Panc1 (cell line): ENCODE measurements around the gene SLC7A14. TPM values are rescaled to one million over a fixed set of nuclear protein-coding genes. Genes with fewer than 3 reads are reported as not detected.

Source experiments
- ATAC-seq: fragments of 200-7000 bp; cut with Tn5 transposase; 2 replicates; pipeline ENCODE4 v1.9.1; 2020; ENCODE audit warnings: mild to moderate bottlenecking, moderate library complexity
- BruUV-seq: library from RNA; stranded (reverse); fragments of 400-500 nt; replicated peaks from 2 replicates; lab custom pipeline; 2021; lab: Mats Ljungman, UMichigan
- CTCF ChIA-PET: fragments of 300-600 bp; sonication (Branson Sonifier 250); formaldehyde crosslinking; loops from one replicate; lab custom pipeline; 2022; ENCODE audit warnings: antibody characterized with exemption; lab: Charles Lee
- POLR2A ChIA-PET: fragments of 300-600 bp; sonication (Branson Sonifier 250); formaldehyde crosslinking; loops from one replicate; lab custom pipeline; 2022; ENCODE audit warnings: antibody characterized with exemption; lab: Charles Lee
- DNase-seq: peaks from one replicate; pipeline ENCODE4 v3.0.0-alpha.2; 2010; ENCODE audit warnings: low read depth, low spot score
- H3K27ac ChIP-seq: 2 replicates; pipeline ENCODE4 v1.5.1; 2011; ENCODE audit warnings: mild to moderate bottlenecking, low read length, inconsistent platforms
- H3K27me3 ChIP-seq: fragments of 200-500 bp; sonication (Bioruptor generic); 2 replicates; pipeline ENCODE4 v1.6.0; 2014; ENCODE audit warnings: low read length, inconsistent platforms; ENCODE audit not compliant: control insufficient read depth, insufficient read depth
- H3K36me3 ChIP-seq: fragments of 200-500 bp; sonication (Bioruptor generic); 2 replicates; pipeline ENCODE4 v1.5.1; 2014; ENCODE audit warnings: inconsistent platforms, mild to moderate bottlenecking, low read length, moderate library complexity; ENCODE audit not compliant: control insufficient read depth, insufficient read depth
- H3K4me1 ChIP-seq: 2 replicates; pipeline ENCODE4 v1.5.1; 2011; ENCODE audit warnings: inconsistent platforms, mild to moderate bottlenecking, low read length, moderate library complexity; ENCODE audit not compliant: control insufficient read depth, insufficient read depth
- H3K4me3 ChIP-seq, 2 experiments: 2 replicates each; pipeline ENCODE4 v1.5.1; 2011 to 2012; ENCODE audit warnings: low read depth in 2 of 2, low read length in 2 of 2, mild to moderate bottlenecking in 2 of 2, inconsistent platforms in 1 of 2, moderate library complexity in 1 of 2
- H3K9me3 ChIP-seq: fragments of 200-500 bp; sonication (Bioruptor generic); 2 replicates; pipeline ENCODE4 v1.5.1; 2014; ENCODE audit warnings: low read depth, mild to moderate bottlenecking, inconsistent platforms, low read length, moderate library complexity; ENCODE audit not compliant: control insufficient read depth, insufficient read depth
- CTCF ChIP-seq: fragments of 450-650 bp; IDR thresholded peaks from 2 replicates; pipeline ENCODE4 v1.5.1; 2017; ENCODE audit warnings: mild to moderate bottlenecking
- POLR2AphosphoS5 ChIP-seq: IDR thresholded peaks from 2 replicates; pipeline ENCODE4 v1.6.1; 2012; ENCODE audit warnings: mild to moderate bottlenecking, low read depth, low read length, moderate library complexity
- REST ChIP-seq, 2 experiments: IDR thresholded peaks; 2 replicates each; pipeline ENCODE4 v1.6.1; 2011 to 2012; ENCODE audit warnings: low read depth in 2 of 2, control low read depth in 1 of 2, low read length in 1 of 2, mild to moderate bottlenecking in 1 of 2, moderate library complexity in 1 of 2; ENCODE audit not compliant: insufficient read depth in 1 of 2
- SIN3A ChIP-seq: IDR thresholded peaks from 2 replicates; pipeline ENCODE4 v1.6.1; 2012; ENCODE audit warnings: low read depth, mild to moderate bottlenecking, low read length, moderate library complexity, borderline replicate concordance; ENCODE audit not compliant: insufficient read depth
- TCF7L2 ChIP-seq: IDR thresholded peaks from 2 replicates; pipeline ENCODE4 v1.6.1; 2011; ENCODE audit warnings: mild to moderate bottlenecking, low read depth, low read length, inconsistent platforms
- in situ Hi-C: cut with HindIII; loops from 2 replicates; pipeline ENCODE4 v1.10.0; 2016; ENCODE audit warnings: low sequenced_read_pairs, low pct_unique_long_range_greater_than_20kb
- intact Hi-C: fragments of 100-400 bp; cut with micrococcal nuclease; formaldehyde crosslinking; loops from one replicate; pipeline ENCODE4 v1.10.0; 2022; ENCODE audit not compliant: unreplicated experiment
- total RNA-seq: library from RNA; stranded (reverse); gene quantifications from one replicate; pipeline ENCODE4 v1.2.1, GENCODE V29; 2021; ENCODE audit not compliant: unreplicated experiment

The SLC7A14 gene
- total RNA-seq, 1 experiment from 2014 or later: not detected

GRCh38 chr3:170563712-170564423 lies 22.0 kb downstream of the SLC7A14 start:
- H3K9me3 ChIP-seq: no peaks in the 10 kb centered on the region
- ChIA-PET POLR2A (no interaction called here), CTCF (interaction anchor here (0.9 kb wide), 1 partner anchor 66 kb away, joined by 3 read pairs; no protein-coding TSS in a partner anchor)
- no peaks in the 10 kb centered on the region; the same call in 1 of the 2 replicates for H3K27me3 ChIP-seq
- no peak overlapping the region for H3K27ac ChIP-seq
- intact Hi-C loops (no loop called here), in situ Hi-C loops (no loop called here)
- H3K4me1 ChIP-seq: no peaks in the 10 kb centered on the region
- H3K4me3 ChIP-seq: peak overlapping the region in 1 of 2 experiments; percentile 19; a peak in 2 of 4 replicates
- no peak for TF ChIP-seq TCF7L2
- no peak for TF ChIP-seq CTCF
- no peak for TF ChIP-seq POLR2AphosphoS5
- no peak for TF ChIP-seq REST (IDR thresholded peaks at IDR 0.05; ENCODE audit: insufficient read depth in 1 of 2, low read depth in 2 of 2, low read length in 1 of 2)
- no peak for TF ChIP-seq SIN3A
- no peaks in the 10 kb centered on the region for H3K36me3 ChIP-seq
- DNase-seq: no peak
- BruUV-seq: no TSS peak
- ATAC-seq: peak; percentile 77

- H3K9me3 ChIP-seq: no peaks in the 10 kb centered on the region
- no peak for TF ChIP-seq POLR2AphosphoS5
- no peak for TF ChIP-seq REST (IDR thresholded peaks at IDR 0.05; ENCODE audit: insufficient read depth in 1 of 2, low read depth in 2 of 2, low read length in 1 of 2)
- no peak for TF ChIP-seq TCF7L2
- no peak for TF ChIP-seq CTCF
- no peak for TF ChIP-seq SIN3A
- no peak overlapping the region for H3K27ac ChIP-seq
- no peaks in the 10 kb centered on the region for H3K4me1 ChIP-seq
- intact Hi-C loops (no loop called here), in situ Hi-C loops (no loop called here)
- ChIA-PET POLR2A (no interaction called here), CTCF (no interaction called here)
- BruUV-seq: no TSS peak
- DNase-seq (no peak), ATAC-seq (no peak)
- H3K36me3 ChIP-seq: no peaks in the 10 kb centered on the region
- H3K4me3 ChIP-seq: no peak overlapping the region
- no peaks in the 10 kb centered on the region; the same call in 1 of the 2 replicates for H3K27me3 ChIP-seq
These were observed 23.8 kb downstream of the SLC7A14 start for GRCh38 chr3:170562080-170562479.
